ENCODE results near the gene COLEC12.

Gene COLEC12

DNA sequence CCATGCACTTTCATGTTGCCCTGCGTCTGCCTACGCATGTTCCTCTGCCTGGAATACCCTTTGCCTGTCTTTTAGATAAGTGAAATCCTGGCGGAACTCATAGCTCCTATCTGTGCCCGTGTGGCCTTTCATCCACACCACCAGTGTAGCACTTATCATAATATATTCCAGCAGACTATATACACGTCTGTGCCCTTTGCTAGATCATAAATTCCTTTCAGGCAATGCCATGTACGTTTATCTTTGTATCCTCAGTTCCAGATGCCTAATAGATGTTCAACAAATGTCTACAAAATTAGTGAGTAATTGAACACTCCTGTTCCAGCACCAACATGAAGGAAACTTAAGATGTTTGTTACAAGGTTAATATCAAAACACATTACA, 106.9 kb downstream of the COLEC12 start:
- Mint-ChIP-seq H3K4me3 (no peak overlapping the region), H3K4me1 (peaks cover 50% of the 10 kb centered on the region), H3K27ac (peak overlapping the region in 2 of 3 experiments; percentile 21 to 27), H3K36me3 (ENCODE audit: low read depth) (no peaks in the 10 kb centered on the region), H3K27me3 (ENCODE audit: low read depth) (no peaks in the 10 kb centered on the region), H3K9me3 (no peaks in the 10 kb centered on the region)
- no peak for TF ChIP-seq CTCF (IDR thresholded peaks at IDR 0.05; ENCODE audit: unreplicated experiment in 3 of 3)

DNA sequence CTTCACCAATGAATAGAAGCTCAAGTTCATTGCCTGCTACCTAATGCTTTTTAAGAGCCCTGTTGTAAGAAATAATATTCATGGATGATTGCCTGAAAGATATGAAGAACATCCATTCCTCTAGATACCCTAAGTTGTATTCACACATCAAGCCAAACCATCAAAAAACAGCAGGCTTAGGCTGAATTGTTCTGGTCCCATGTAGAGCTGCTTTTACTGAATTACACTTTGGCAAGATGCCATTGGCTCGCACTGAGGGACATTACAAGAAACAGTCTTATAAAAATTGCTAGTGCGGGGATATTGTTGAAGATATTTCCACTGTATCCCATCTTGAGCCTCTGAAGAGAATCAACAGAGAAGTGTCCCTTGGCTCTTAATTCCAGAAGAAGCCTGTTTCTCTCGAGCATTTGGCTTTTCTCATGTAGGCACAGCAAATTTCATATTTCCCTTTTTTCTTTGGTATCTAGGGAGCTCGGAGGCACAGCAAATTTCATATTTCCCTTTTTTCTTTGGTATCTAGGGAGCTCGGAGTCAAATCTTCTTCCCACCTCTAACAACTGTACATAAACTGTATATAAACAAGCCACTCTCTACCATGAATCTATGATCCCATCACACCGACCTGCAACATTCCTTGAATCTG, 107.5 kb downstream of the COLEC12 start:
- Mint-ChIP-seq H3K9me3 (no peaks in the 10 kb centered on the region), H3K36me3 (ENCODE audit: low read depth) (no peaks in the 10 kb centered on the region), H3K27ac (peak overlapping the region; percentile 21 to 27 (median 22)), H3K4me3 (no peak overlapping the region), H3K4me1 (peaks cover 45% of the 10 kb centered on the region), H3K27me3 (ENCODE audit: low read depth) (no peaks in the 10 kb centered on the region)
- TF ChIP-seq CTCF (IDR thresholded peaks at IDR 0.05; ENCODE audit: unreplicated experiment in 3 of 3), result no peak

- H3K27me3 Mint-ChIP-seq (ENCODE audit: low read depth), result no peaks in the 10 kb centered on the region
- H3K9me3 Mint-ChIP-seq, result no peaks in the 10 kb centered on the region
- H3K36me3 Mint-ChIP-seq (ENCODE audit: low read depth), result no peaks in the 10 kb centered on the region
- H3K4me1 Mint-ChIP-seq, result peaks cover 27% of the 10 kb centered on the region
- no peak overlapping the region for H3K4me3 Mint-ChIP-seq
- TF ChIP-seq CTCF (IDR thresholded peaks at IDR 0.05; ENCODE audit: unreplicated experiment in 3 of 3), result no peak
- H3K27ac Mint-ChIP-seq, result no peak overlapping the region
Measured at GRCh38 chr18:390741-391478, 109.6 kb downstream of the COLEC12 start.

DNA sequence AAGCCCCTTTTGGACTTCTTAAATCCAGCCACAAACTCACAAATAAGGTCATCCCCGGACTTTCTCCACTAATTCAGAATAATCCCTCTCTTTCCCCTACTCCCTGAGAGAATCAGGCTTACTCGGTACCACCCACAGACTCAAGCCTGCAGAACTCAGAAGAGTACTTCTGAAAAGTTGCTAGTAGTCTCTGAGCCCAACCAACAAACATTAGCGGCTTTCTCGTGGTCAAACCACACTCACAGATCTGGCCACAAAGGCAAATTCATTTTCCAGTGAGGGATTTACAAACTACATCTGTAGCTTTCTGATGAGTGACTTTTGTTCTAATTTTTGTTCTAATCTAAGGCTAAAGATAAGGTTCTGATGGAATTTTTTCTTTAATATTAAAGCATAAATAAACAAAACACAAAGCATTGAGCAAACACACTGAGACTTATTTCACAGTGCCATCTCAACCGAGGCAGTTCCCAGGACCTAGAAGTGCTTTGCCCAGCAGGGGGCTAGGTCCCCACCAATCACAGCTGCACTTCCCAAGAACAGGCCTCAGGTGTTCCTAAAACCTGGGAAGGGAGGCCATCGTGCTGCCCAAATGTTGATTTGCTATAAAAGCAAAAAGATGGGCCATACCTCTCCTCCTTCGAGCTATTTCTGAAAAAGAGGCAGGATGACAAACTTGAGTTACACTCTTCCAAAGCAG, 110.7 kb downstream of the COLEC12 start:
- H3K9me3 Mint-ChIP-seq, result no peaks in the 10 kb centered on the region
- H3K27me3 Mint-ChIP-seq (ENCODE audit: low read depth), result no peaks in the 10 kb centered on the region
- no peak overlapping the region for H3K27ac Mint-ChIP-seq
- no peak for TF ChIP-seq CTCF (IDR thresholded peaks at IDR 0.05; ENCODE audit: unreplicated experiment in 3 of 3)
- H3K36me3 Mint-ChIP-seq (ENCODE audit: low read depth), result no peaks in the 10 kb centered on the region
- no peak overlapping the region for H3K4me3 Mint-ChIP-seq
- H3K4me1 Mint-ChIP-seq, result peaks cover 16% of the 10 kb centered on the region

DNA sequence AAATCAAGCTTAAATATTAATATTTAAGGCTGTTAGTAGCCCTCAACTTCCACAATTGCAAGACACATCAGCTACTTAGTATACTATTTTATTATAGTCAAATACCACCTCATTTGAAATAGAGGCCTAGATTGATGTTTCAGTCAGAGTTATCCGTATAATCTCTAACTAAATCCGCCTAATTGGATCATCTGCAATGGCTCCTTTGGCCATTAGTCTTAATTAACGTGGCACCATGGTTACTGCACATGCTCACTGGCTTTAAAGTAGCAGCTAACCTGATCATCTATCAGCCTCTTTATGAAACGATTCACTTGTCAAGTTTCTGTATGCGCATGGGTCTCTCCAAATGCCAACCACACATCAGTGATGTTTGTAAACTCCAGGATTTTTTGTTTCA, 112.3 kb downstream of the COLEC12 start:
- Mint-ChIP-seq H3K4me3 (no peak overlapping the region), H3K27me3 (ENCODE audit: low read depth) (no peaks in the 10 kb centered on the region), H3K36me3 (ENCODE audit: low read depth) (peaks cover 5% of the 10 kb centered on the region), H3K4me1 (peaks cover 7% of the 10 kb centered on the region), H3K27ac (no peak overlapping the region), H3K9me3 (peaks cover 2% of the 10 kb centered on the region)
- no peak for TF ChIP-seq CTCF (IDR thresholded peaks at IDR 0.05; ENCODE audit: unreplicated experiment in 3 of 3)

Data from nephron (organoid).